Urothelium cell line (cell line): ENCODE data around the gene KIF26A.
"Not testable (repeated sequence)": the region's sequence is repeated elsewhere in the genome, so short reads cannot be mapped to it uniquely, and the experiment has no call there.

Experiments used
- DNase-seq: peaks from one replicate; pipeline ENCODE4 v3.0.0; 2011; ENCODE audit warnings: low spot score, mixed read lengths
- FAIRE-seq: peaks from 2 replicates; lab custom pipeline; 2011; peaks lifted over from hg19 to GRCh38; lab: Jason Lieb, UNC

Gene KIF26A

GRCh38 chr14:104205781-104206180 is 67.4 kb downstream of the KIF26A start:
- DNase-seq (no peak), FAIRE-seq (no peak)

GRCh38 chr14:104206281-104206904 is 68.0 kb downstream of the KIF26A start:
- no peak for DNase-seq
- no peak for FAIRE-seq

- FAIRE-seq (no peak), DNase-seq (no peak)
These were observed 69.0 kb downstream of the KIF26A start for GRCh38 chr14:104207142-104208014.

- FAIRE-seq, DNase-seq: not testable (repeated sequence)
These were observed 69.6 kb downstream of the KIF26A start for GRCh38 chr14:104208015-104208295.

- not testable (repeated sequence) for FAIRE-seq, DNase-seq
These were observed 69.9 kb downstream of the KIF26A start for GRCh38 chr14:104208331-104208730.

GRCh38 chr14:104209071-104209470 is 70.7 kb downstream of the KIF26A start:
- not testable (repeated sequence) for DNase-seq, FAIRE-seq

- DNase-seq (no peak), FAIRE-seq (no peak)
These were observed 71.8 kb downstream of the KIF26A start for GRCh38 chr14:104209985-104210816.

- DNase-seq (no peak), FAIRE-seq (no peak)
These were observed 72.4 kb downstream of the KIF26A start for GRCh38 chr14:104210817-104211195.

GRCh38 chr14:104211215-104211614 is 72.8 kb downstream of the KIF26A start:
- no peak for FAIRE-seq

GRCh38 chr14:104211741-104212140 is 73.4 kb downstream of the KIF26A start:
- FAIRE-seq (no peak), DNase-seq (no peak)

More at GRCh38 chr14:104211215-104211614, 72.8 kb downstream of the KIF26A start:
- no peak for DNase-seq

GRCh38 chr14:104212206-104213095 is 74.1 kb downstream of the KIF26A start:
- FAIRE-seq, result no peak

GRCh38 chr14:104213301-104214034 is 75.1 kb downstream of the KIF26A start:
- DNase-seq (no peak), FAIRE-seq (no peak)

More at GRCh38 chr14:104212206-104213095, 74.1 kb downstream of the KIF26A start:
- DNase-seq, result no peak

GRCh38 chr14:104214431-104215218 is 76.2 kb downstream of the KIF26A start:
- DNase-seq, result no peak

GRCh38 chr14:104215706-104216334 is 77.4 kb downstream of the KIF26A start:
- FAIRE-seq (no peak), DNase-seq (no peak)

More at GRCh38 chr14:104214431-104215218, 76.2 kb downstream of the KIF26A start:
- peak; percentile 88 for FAIRE-seq

GRCh38 chr14:104216457-104216856 is 78.1 kb downstream of the KIF26A start:
- FAIRE-seq, result no peak

GRCh38 chr14:104217486-104218360 is 79.3 kb downstream of the KIF26A start:
- no peak for FAIRE-seq

More at GRCh38 chr14:104216457-104216856, 78.1 kb downstream of the KIF26A start:
- DNase-seq, result no peak

More at GRCh38 chr14:104217486-104218360, 79.3 kb downstream of the KIF26A start:
- DNase-seq, result no peak
